HepG2 (cell line): ENCODE measurements around the gene BBC3. TPM values are rescaled to one million over a fixed set of nuclear protein-coding genes. Genes with fewer than 3 reads are reported as not detected.
A peak's percentile ranks its signal among the peaks of the same experiment; 100 is the strongest.

Experiments used
- ASH2L ChIP-seq: fragments of 300-600, 200-600 bp; sonication (generic); IDR thresholded peaks from 2 replicates; pipeline ENCODE4 v1.7.0; 2017; ENCODE audit warnings: low read depth, mild to moderate bottlenecking, moderate library complexity, mixed read lengths, low read length; ENCODE audit not compliant: insufficient read length
- ATM ChIP-seq: fragments of 450-650 bp; IDR thresholded peaks from 2 replicates; pipeline ENCODE4 v1.7.1; 2017; ENCODE audit warnings: mild to moderate bottlenecking, borderline replicate concordance
- GLI4 ChIP-seq: sonication (generic); formaldehyde crosslinking; IDR thresholded peaks from 2 replicates; pipeline ENCODE4 v1.5.1; 2020; ENCODE audit warnings: missing genetic modification reagents, mild to moderate bottlenecking, moderate library complexity, borderline replicate concordance
- MED13 ChIP-seq: sonication (generic); formaldehyde crosslinking; IDR thresholded peaks from 2 replicates; pipeline ENCODE4 v1.5.0; 2020; ENCODE audit warnings: missing genetic modification reagents
- NR1H2 ChIP-seq: sonication (generic); formaldehyde crosslinking; IDR thresholded peaks from 2 replicates; pipeline ENCODE4 v1.8.1; 2022; ENCODE audit warnings: low read depth, missing genetic modification reagents, borderline replicate concordance
- ONECUT2 ChIP-seq: sonication (generic); formaldehyde crosslinking; IDR thresholded peaks from 2 replicates; pipeline ENCODE4 v1.4.0; 2020; ENCODE audit warnings: missing genetic modification reagents
- PHB2 ChIP-seq: fragments of 450-650 bp; IDR thresholded peaks from 2 replicates; pipeline ENCODE4 v1.6.1; 2018; ENCODE audit not compliant: partially characterized antibody
- RAD21 ChIP-seq: fragments of 450-650 bp; formaldehyde crosslinking; IDR thresholded peaks from 2 replicates; pipeline ENCODE4 v1.5.0; 2020; ENCODE audit warnings: mild to moderate bottlenecking
- RFX1 ChIP-seq: fragments of 450-650 bp; IDR thresholded peaks from 2 replicates; pipeline ENCODE4 v1.6.1; 2017
- RNF2 ChIP-seq: fragments of 450-650 bp; conservative IDR thresholded peaks from 2 replicates; pipeline ENCODE4 v1.6.1; 2016; ENCODE audit warnings: low read depth
- SMC3 ChIP-seq: IDR thresholded peaks from 2 replicates; pipeline ENCODE4 v1.6.1; 2011; ENCODE audit warnings: low read length, improper control_type of control experiment
- ZEB1 ChIP-seq: IDR thresholded peaks from 2 replicates; pipeline ENCODE4 v1.6.1; 2012; ENCODE audit warnings: mild to moderate bottlenecking, low read depth, inconsistent platforms; ENCODE audit not compliant: insufficient replicate concordance
- ZNF839 ChIP-seq: sonication (generic); formaldehyde crosslinking; IDR thresholded peaks from 2 replicates; pipeline ENCODE4 v1.4.0; 2020; ENCODE audit warnings: missing genetic modification reagents, mild to moderate bottlenecking, borderline replicate concordance
- polyA plus RNA-seq, 8 experiments: library from polyadenylated mRNA; depleted of rRNA in 3 of 8; stranded (reverse) in 7 of 8; unstranded in 1 of 8; fragments of >200 nt; fragmentation: Illumina TruSeq in 4 of 8; extraction: Trizol in 4 of 8; gene quantifications; 2 replicates each; pipeline versions ENCODE4 v1.2.1 to v1.2.3, GENCODE V29; 2011 to 2016; ENCODE audit warnings: low read depth in 4 of 8, missing spikeins in 1 of 8, mixed read lengths in 1 of 8; ENCODE audit not compliant: insufficient read depth in 1 of 8
- total RNA-seq, 5 experiments: library from RNA; depleted of rRNA; stranded (reverse); fragments of >200 nt; fragmentation: Illumina TruSeq; extraction: Trizol; gene quantifications; 2 replicates each; pipeline ENCODE4 v1.2.3, GENCODE V29; 2016; ENCODE audit warnings: low read depth in 1 of 5
- TF ChIP-seq, protein P1 (sequence below): IDR thresholded peaks from 2 replicates; pipeline ENCODE4 v1.6.1; 2016; ENCODE audit warnings: control low read depth
- TF ChIP-seq, protein P2 (sequence below): sonication (generic); formaldehyde crosslinking; IDR thresholded peaks from 2 replicates; pipeline ENCODE4 v1.5.0; 2020; ENCODE audit warnings: missing genetic modification reagents, mild to moderate bottlenecking, borderline replicate concordance
- TF ChIP-seq, protein P3 (sequence below): sonication (generic); formaldehyde crosslinking; conservative IDR thresholded peaks from 2 replicates; pipeline ENCODE4 v1.4.0; 2020; ENCODE audit warnings: mild to moderate bottlenecking, missing genetic modification reagents, moderate library complexity
- TF ChIP-seq, protein P4 (sequence below): sonication (generic); formaldehyde crosslinking; IDR thresholded peaks from 2 replicates; pipeline ENCODE4 v1.5.0; 2020; ENCODE audit warnings: missing genetic modification reagents
- TF ChIP-seq, protein P5 (sequence below), 2 experiments: sonication (generic) in 1 of 2; formaldehyde crosslinking in 1 of 2; IDR thresholded peaks; 2 replicates each; pipeline versions ENCODE4 v1.4.0 to v1.6.1; 2016 to 2020; ENCODE audit warnings: borderline replicate concordance in 1 of 2, low read depth in 1 of 2, mild to moderate bottlenecking in 1 of 2, missing genetic modification reagents in 1 of 2

The BBC3 gene
- total and polyA plus RNA-seq, 2 of the 13 experiments (the other 11 are each of a cell fraction or from before 2014, with no cell fraction given) = 6.1 to 8.8 TPM

DNA sequence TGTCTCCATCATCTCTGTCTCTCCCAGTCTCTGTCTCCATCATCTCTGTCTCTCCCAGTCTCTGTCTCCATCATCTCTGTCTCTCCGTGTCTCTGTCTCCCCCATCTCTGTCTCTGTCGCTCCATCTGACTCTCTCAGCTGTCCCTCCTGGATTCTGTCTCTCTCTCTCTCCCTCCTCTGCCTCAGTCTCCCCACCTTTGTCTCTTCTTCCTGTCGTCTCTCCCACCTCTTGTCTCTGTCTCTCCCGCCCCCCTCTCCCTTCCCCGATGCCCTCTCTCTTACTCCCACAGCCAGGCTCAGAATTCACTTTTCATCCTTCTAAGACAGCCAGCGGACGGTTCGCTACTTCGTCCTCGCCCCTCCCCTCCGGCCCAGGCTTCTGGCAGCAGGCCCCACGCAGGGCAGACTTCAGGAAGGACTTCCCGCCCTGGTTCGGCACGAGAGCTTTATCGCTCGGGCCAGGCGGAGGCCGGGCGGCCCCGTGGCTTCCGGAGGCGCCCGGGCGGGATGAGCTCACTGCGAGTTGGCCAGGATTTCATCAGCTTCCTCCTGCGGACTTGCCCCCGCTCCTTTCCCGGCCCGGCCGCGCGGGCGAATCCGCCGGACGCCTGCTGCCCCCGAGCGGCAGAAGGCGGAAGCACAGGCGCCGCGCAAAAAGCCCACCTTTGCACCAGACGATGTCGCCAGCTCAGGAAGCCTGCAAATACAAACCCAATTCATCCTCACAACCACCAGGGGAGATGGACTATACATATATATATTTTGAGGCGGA, 13.0 kb upstream of the BBC3 start (continued):
- TF ChIP-seq, protein P1, sequence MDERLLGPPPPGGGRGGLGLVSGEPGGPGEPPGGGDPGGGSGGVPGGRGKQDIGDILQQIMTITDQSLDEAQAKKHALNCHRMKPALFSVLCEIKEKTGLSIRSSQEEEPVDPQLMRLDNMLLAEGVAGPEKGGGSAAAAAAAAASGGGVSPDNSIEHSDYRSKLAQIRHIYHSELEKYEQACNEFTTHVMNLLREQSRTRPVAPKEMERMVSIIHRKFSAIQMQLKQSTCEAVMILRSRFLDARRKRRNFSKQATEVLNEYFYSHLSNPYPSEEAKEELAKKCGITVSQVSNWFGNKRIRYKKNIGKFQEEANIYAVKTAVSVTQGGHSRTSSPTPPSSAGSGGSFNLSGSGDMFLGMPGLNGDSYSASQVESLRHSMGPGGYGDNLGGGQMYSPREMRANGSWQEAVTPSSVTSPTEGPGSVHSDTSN (CRISPR knock-in tag) = no peak
- TF ChIP-seq ZEB1 (no peak), ATM (no peak), PHB2 (no peak), ASH2L (peak; percentile 76), ONECUT2 (no peak), GLI4 (CRISPR knock-in tag) (no peak; the same call in 1 of the 2 replicates), SMC3 (peak; percentile 17; the same call in 1 of the 2 replicates), ZNF839 (CRISPR knock-in tag) (peak; percentile 75), NR1H2 (CRISPR knock-in tag) (0 out of 2 replicates have a peak, but pooled peaks have one; percentile 42), RNF2 (peak; percentile 78), MED13 (peak; percentile 75; the same call in 1 of the 2 replicates), RAD21 (CRISPR knock-in tag) (peak; percentile 99), RFX1 (no peak)
- TF ChIP-seq, protein P2, sequence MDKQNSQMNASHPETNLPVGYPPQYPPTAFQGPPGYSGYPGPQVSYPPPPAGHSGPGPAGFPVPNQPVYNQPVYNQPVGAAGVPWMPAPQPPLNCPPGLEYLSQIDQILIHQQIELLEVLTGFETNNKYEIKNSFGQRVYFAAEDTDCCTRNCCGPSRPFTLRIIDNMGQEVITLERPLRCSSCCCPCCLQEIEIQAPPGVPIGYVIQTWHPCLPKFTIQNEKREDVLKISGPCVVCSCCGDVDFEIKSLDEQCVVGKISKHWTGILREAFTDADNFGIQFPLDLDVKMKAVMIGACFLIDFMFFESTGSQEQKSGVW (CRISPR knock-in tag) = no peak
- TF ChIP-seq, protein P3, sequence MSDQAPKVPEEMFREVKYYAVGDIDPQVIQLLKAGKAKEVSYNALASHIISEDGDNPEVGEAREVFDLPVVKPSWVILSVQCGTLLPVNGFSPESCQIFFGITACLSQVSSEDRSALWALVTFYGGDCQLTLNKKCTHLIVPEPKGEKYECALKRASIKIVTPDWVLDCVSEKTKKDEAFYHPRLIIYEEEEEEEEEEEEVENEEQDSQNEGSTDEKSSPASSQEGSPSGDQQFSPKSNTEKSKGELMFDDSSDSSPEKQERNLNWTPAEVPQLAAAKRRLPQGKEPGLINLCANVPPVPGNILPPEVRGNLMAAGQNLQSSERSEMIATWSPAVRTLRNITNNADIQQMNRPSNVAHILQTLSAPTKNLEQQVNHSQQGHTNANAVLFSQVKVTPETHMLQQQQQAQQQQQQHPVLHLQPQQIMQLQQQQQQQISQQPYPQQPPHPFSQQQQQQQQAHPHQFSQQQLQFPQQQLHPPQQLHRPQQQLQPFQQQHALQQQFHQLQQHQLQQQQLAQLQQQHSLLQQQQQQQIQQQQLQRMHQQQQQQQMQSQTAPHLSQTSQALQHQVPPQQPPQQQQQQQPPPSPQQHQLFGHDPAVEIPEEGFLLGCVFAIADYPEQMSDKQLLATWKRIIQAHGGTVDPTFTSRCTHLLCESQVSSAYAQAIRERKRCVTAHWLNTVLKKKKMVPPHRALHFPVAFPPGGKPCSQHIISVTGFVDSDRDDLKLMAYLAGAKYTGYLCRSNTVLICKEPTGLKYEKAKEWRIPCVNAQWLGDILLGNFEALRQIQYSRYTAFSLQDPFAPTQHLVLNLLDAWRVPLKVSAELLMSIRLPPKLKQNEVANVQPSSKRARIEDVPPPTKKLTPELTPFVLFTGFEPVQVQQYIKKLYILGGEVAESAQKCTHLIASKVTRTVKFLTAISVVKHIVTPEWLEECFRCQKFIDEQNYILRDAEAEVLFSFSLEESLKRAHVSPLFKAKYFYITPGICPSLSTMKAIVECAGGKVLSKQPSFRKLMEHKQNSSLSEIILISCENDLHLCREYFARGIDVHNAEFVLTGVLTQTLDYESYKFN (CRISPR knock-in tag) = peak; percentile 72
- TF ChIP-seq, protein P4, sequence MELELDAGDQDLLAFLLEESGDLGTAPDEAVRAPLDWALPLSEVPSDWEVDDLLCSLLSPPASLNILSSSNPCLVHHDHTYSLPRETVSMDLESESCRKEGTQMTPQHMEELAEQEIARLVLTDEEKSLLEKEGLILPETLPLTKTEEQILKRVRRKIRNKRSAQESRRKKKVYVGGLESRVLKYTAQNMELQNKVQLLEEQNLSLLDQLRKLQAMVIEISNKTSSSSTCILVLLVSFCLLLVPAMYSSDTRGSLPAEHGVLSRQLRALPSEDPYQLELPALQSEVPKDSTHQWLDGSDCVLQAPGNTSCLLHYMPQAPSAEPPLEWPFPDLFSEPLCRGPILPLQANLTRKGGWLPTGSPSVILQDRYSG = peak; percentile 51; the same call in 1 of the 2 replicates
- TF ChIP-seq, protein P5, sequence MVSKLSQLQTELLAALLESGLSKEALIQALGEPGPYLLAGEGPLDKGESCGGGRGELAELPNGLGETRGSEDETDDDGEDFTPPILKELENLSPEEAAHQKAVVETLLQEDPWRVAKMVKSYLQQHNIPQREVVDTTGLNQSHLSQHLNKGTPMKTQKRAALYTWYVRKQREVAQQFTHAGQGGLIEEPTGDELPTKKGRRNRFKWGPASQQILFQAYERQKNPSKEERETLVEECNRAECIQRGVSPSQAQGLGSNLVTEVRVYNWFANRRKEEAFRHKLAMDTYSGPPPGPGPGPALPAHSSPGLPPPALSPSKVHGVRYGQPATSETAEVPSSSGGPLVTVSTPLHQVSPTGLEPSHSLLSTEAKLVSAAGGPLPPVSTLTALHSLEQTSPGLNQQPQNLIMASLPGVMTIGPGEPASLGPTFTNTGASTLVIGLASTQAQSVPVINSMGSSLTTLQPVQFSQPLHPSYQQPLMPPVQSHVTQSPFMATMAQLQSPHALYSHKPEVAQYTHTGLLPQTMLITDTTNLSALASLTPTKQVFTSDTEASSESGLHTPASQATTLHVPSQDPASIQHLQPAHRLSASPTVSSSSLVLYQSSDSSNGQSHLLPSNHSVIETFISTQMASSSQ (IDR thresholded peaks at IDR 0.05; ENCODE audit: low read depth) = no peak
- TF ChIP-seq, protein P5 (CRISPR knock-in tag; IDR thresholded peaks at IDR 0.05; ENCODE audit: borderline replicate concordance) = peak; percentile 67; the same call in 1 of the 2 replicates
